Airway epithelial cell (primary cell): ENCODE data around the gene ARHGAP6. TPM values are rescaled to one million over a fixed set of nuclear protein-coding genes. Genes with fewer than 3 reads are reported as not detected.

Source experiments
- total RNA-seq: library from RNA; depleted of rRNA; stranded (reverse); fragments of >200 nt; gene quantifications from 2 replicates; pipeline ENCODE4 v1.2.3, GENCODE V29; 2015

ARHGAP6 gene
- total RNA-seq, result 0.09 and 0.14 TPM in 2 replicates

GRCh38 chrX:11665168-11666111 lies at the start of gene ARHGAP6:
TSS of gene ARHGAP6 (minus strand) at chrX:11665920. CDS start at chrX:11664828, 1,092 bp downstream.

GRCh38 chrX:11293113-11293512 lies 372.6 kb downstream of the ARHGAP6 start, which contains the start of gene AMELX:
TSS of gene AMELX (plus strand) at chrX:11293413. CDS start at chrX:11294789, 1,376 bp downstream.

GRCh38 chrX:11111037-11111851 lies 554.5 kb downstream of the ARHGAP6 start, which contains the start of gene HCCS:
TSS of gene HCCS (plus strand) at chrX:11111332. CDS start at chrX:11112061, 729 bp downstream.

Other genes starting within 250 kb of the ARHGAP6 start
- gene MSL3, start 92.3 kb upstream of the ARHGAP6 start, total RNA-seq, result 18.3 and 21.8 TPM in 2 replicates